Skeletal muscle tissue (tissue), 4 donors: ENCODE data around the gene CMAS. TPM values are rescaled to one million over a fixed set of nuclear protein-coding genes. Genes with fewer than 3 reads are reported as not detected.

ENCODE experiments used
- H3K27ac ChIP-seq: one replicate; pipeline ENCODE4 v1.7.0; 2013; ENCODE audit warnings: mild to moderate bottlenecking, low read depth, low read length, inconsistent platforms
- H3K27me3 ChIP-seq, 3 donors: one replicate each; pipeline ENCODE4 v1.7.0; 2013; ENCODE audit warnings: low read length in 3 of 3; ENCODE audit not compliant: control insufficient read depth in 3 of 3, insufficient read depth in 3 of 3
- H3K36me3 ChIP-seq, 3 donors: one replicate each; pipeline ENCODE4 v1.7.0; 2013; ENCODE audit warnings: low read length in 3 of 3; ENCODE audit not compliant: control insufficient read depth in 3 of 3, insufficient read depth in 3 of 3
- H3K4me1 ChIP-seq, 3 donors: one replicate each; pipeline ENCODE4 v1.7.0; 2013; ENCODE audit warnings: low read length in 3 of 3, mild to moderate bottlenecking in 3 of 3; ENCODE audit not compliant: control insufficient read depth in 3 of 3, insufficient read depth in 3 of 3
- H3K4me3 ChIP-seq, 3 donors: one replicate each; pipeline ENCODE4 v1.7.0; 2013; ENCODE audit warnings: low read length in 3 of 3
- H3K9ac ChIP-seq, 3 donors: one replicate each; pipeline ENCODE4 v1.7.0; 2013; ENCODE audit warnings: low read length in 3 of 3, mild to moderate bottlenecking in 3 of 3, moderate library complexity in 2 of 3, low read depth in 1 of 3
- H3K9me3 ChIP-seq, 3 donors: one replicate each; pipeline ENCODE4 v1.7.0; 2013; ENCODE audit warnings: low read length in 3 of 3; ENCODE audit not compliant: control insufficient read depth in 3 of 3
- total RNA-seq: library from RNA; depleted of rRNA; stranded (reverse); fragments of >200 nt; gene quantifications from one replicate; pipeline ENCODE4 v1.2.3, GENCODE V29; 2014
- donor health status: Osteomylitis.

The CMAS gene
- total RNA-seq, 1 donor from 2014 or later, result 26.6 TPM

GRCh38 chr12:22100958-22101748, 55.1 kb downstream of the CMAS start:
- Histone ChIP-seq H3K4me3 (no peak overlapping the region), H3K9me3 (no peaks in the 10 kb centered on the region), H3K27ac (no peak overlapping the region), H3K9ac (no peak overlapping the region), H3K36me3 (no peaks in the 10 kb centered on the region), H3K27me3 (no peaks in the 10 kb centered on the region), H3K4me1 (peaks cover 0 to 5% (median 5%) of the 10 kb centered on the region in 3 donors)

- H3K9ac ChIP-seq, result no peak overlapping the region
- H3K36me3 ChIP-seq, result no peaks in the 10 kb centered on the region
- no peak overlapping the region for H3K27ac ChIP-seq
- H3K4me1 ChIP-seq, result peaks cover 0 to 5% (median 5%) of the 10 kb centered on the region in 3 donors
- H3K27me3 ChIP-seq, result no peaks in the 10 kb centered on the region
- no peaks in the 10 kb centered on the region for H3K9me3 ChIP-seq
- H3K4me3 ChIP-seq, result no peak overlapping the region
Measured at GRCh38 chr12:22101749-22102243, 55.8 kb downstream of the CMAS start.

GRCh38 chr12:22103418-22103817, 57.4 kb downstream of the CMAS start:
- no peak overlapping the region for H3K4me3 ChIP-seq

GRCh38 chr12:22105542-22105941, 59.5 kb downstream of the CMAS start:
- no peak overlapping the region for H3K27ac ChIP-seq
- H3K9me3 ChIP-seq, result peaks cover 0 to 3% (median 0%) of the 10 kb centered on the region in 3 donors
- H3K4me1 ChIP-seq, result peaks cover 0 to 5% (median 5%) of the 10 kb centered on the region in 3 donors
- H3K36me3 ChIP-seq, result no peaks in the 10 kb centered on the region
- H3K27me3 ChIP-seq, result no peaks in the 10 kb centered on the region
- no peak overlapping the region for H3K4me3 ChIP-seq
- H3K9ac ChIP-seq, result no peak overlapping the region

More at GRCh38 chr12:22103418-22103817, 57.4 kb downstream of the CMAS start:
- H3K36me3 ChIP-seq, result no peaks in the 10 kb centered on the region
- H3K27ac ChIP-seq, result no peak overlapping the region
- no peaks in the 10 kb centered on the region for H3K27me3 ChIP-seq
- peaks cover 0 to 5% (median 5%) of the 10 kb centered on the region in 3 donors for H3K4me1 ChIP-seq
- H3K9ac ChIP-seq, result no peak overlapping the region
- peaks cover 0 to 3% (median 0%) of the 10 kb centered on the region in 3 donors for H3K9me3 ChIP-seq

GRCh38 chr12:22110176-22110575, 64.2 kb downstream of the CMAS start:
- no peaks in the 10 kb centered on the region for H3K27me3 ChIP-seq
- no peak overlapping the region for H3K4me3 ChIP-seq
- peaks cover 0 to 3% (median 0%) of the 10 kb centered on the region in 3 donors for H3K9me3 ChIP-seq
- no peaks in the 10 kb centered on the region for H3K36me3 ChIP-seq
- H3K27ac ChIP-seq, result no peak overlapping the region
- H3K4me1 ChIP-seq, result no peaks in the 10 kb centered on the region
- H3K9ac ChIP-seq, result no peak overlapping the region

Other genes with a start within 250 kb of the CMAS start
- gene ABCC9, start 104.8 kb upstream of the CMAS start, total RNA-seq, result 111 TPM